SK-N-SH (cell line): ENCODE data around the gene P3H3. TPM values are rescaled to one million over a fixed set of nuclear protein-coding genes. Genes with fewer than 3 reads are reported as not detected.

ENCODE experiments used
- CTCF ChIA-PET: fragments of 300-600, 350-600 bp; formaldehyde crosslinking; extraction: SDS; loops from one replicate; lab custom pipeline; 2021; lab: Yijun Ruan, JAX
- POLR2A ChIA-PET: fragments of 350-600 bp; sonication (Branson Sonifier 250); formaldehyde crosslinking; extraction: SDS; loops from one replicate; lab custom pipeline; 2020; ENCODE audit warnings: antibody characterized with exemption, inconsistent platforms; lab: Yijun Ruan, JAX
- DNase-seq: peaks from one replicate; pipeline ENCODE4 v3.0.0; 2012
- H2AFZ ChIP-seq: fragments of 200-600 bp; sonication (generic); 2 replicates; pipeline ENCODE4 v1.8.1; 2016; ENCODE audit warnings: antibody characterized with exemption, mild to moderate bottlenecking, low read depth
- H3F3A ChIP-seq: fragments of 200-600 bp; sonication (generic); replicated peaks from 2 replicates; pipeline ENCODE3; 2016; ENCODE audit warnings: antibody characterized with exemption, mild to moderate bottlenecking; ENCODE audit not compliant: insufficient read depth
- H3K27ac ChIP-seq, 2 experiments: fragments of 200-500 bp in 1 of 2; fragments of 200-600 bp in 1 of 2; sonication (Bioruptor generic) in 1 of 2; sonication (generic), shearing (Covaris generic) in 1 of 2; 2 replicates each; pipeline versions ENCODE4 v1.5.1 to v1.6.1; 2014 to 2016; ENCODE audit warnings: low read depth in 2 of 2, inconsistent platforms in 1 of 2, low read length in 1 of 2, mild to moderate bottlenecking in 1 of 2, mixed read lengths in 1 of 2
- H3K27me3 ChIP-seq: fragments of 200-600 bp; sonication (generic), shearing (Covaris generic); 2 replicates; pipeline ENCODE4 v1.6.1; 2016; ENCODE audit warnings: mixed run types; ENCODE audit not compliant: insufficient read depth
- H3K36me3 ChIP-seq, 2 experiments: fragments of 200-500 bp in 1 of 2; fragments of 200-600 bp in 1 of 2; sonication (Bioruptor generic) in 1 of 2; sonication (generic) in 1 of 2; replicated peaks in 1 of 2; 2 replicates each; pipeline versions ENCODE3 to v1.5.1; 2014 to 2016; ENCODE audit warnings: low read length in 1 of 2, mild to moderate bottlenecking in 1 of 2; ENCODE audit not compliant: insufficient read depth in 2 of 2, control insufficient read depth in 1 of 2
- H3K4me1 ChIP-seq, 2 experiments: fragments of 200-500 bp in 1 of 2; fragments of 200-600 bp in 1 of 2; sonication (Bioruptor generic) in 1 of 2; sonication (generic), shearing (Covaris generic) in 1 of 2; 2 replicates each; pipeline versions ENCODE4 v1.5.1 to v1.6.1; 2014 to 2016; ENCODE audit warnings: low read depth in 1 of 2, low read length in 1 of 2, mixed run types in 1 of 2; ENCODE audit not compliant: insufficient read depth in 2 of 2, control insufficient read depth in 1 of 2
- H3K4me2 ChIP-seq: fragments of 200-600 bp; sonication (generic), shearing (Covaris generic); 2 replicates; pipeline ENCODE4 v1.6.1; 2017; ENCODE audit warnings: mixed run types
- H3K4me3 ChIP-seq, 2 experiments: fragments of 200-500 bp in 1 of 2; fragments of 200-600 bp in 1 of 2; sonication (Bioruptor generic) in 1 of 2; sonication (generic), shearing (Covaris generic) in 1 of 2; 2 replicates each; pipeline versions ENCODE4 v1.5.1 to v1.8.1; 2014 to 2016; ENCODE audit warnings: low read depth in 2 of 2, inconsistent platforms in 1 of 2, low read length in 1 of 2, mild to moderate bottlenecking in 1 of 2, mixed read lengths in 1 of 2, moderate library complexity in 1 of 2
- H3K79me2 ChIP-seq: fragments of 200-600 bp; sonication (generic); 2 replicates; pipeline ENCODE4 v1.8.1; 2017; ENCODE audit warnings: mild to moderate bottlenecking; ENCODE audit not compliant: insufficient read depth
- H3K9ac ChIP-seq: fragments of 200-600 bp; sonication (generic); 2 replicates; pipeline ENCODE4 v1.6.1; 2017; ENCODE audit warnings: mixed run types
- H3K9me2 ChIP-seq: fragments of 200-600 bp; sonication (generic); 2 replicates; pipeline ENCODE4 v1.6.1; 2017; ENCODE audit warnings: mixed run types
- H3K9me3 ChIP-seq: fragments of 200-600 bp; sonication (generic); 2 replicates; pipeline ENCODE4 v1.6.1; 2017; ENCODE audit warnings: mixed run types, mild to moderate bottlenecking, moderate library complexity
- H4K20me1 ChIP-seq: fragments of 200-600 bp; sonication (generic); 2 replicates; pipeline ENCODE4 v1.6.1; 2017; ENCODE audit warnings: mild to moderate bottlenecking, mixed run types; ENCODE audit not compliant: insufficient read depth
- CHD2 ChIP-seq: fragments of 150-350 bp; IDR thresholded peaks from 2 replicates; pipeline ENCODE4 v1.6.1; 2018; ENCODE audit warnings: low read length; ENCODE audit not compliant: partially characterized antibody
- ELF1 ChIP-seq: IDR thresholded peaks from 2 replicates; pipeline ENCODE4 v1.4.0; 2012
- EP300 ChIP-seq, 2 experiments: IDR thresholded peaks; 2 replicates each; pipeline versions ENCODE4 v1.4.0 to v1.6.1; 2012; ENCODE audit warnings: borderline replicate concordance in 1 of 2, low read depth in 1 of 2, low read length in 1 of 2
- EZH2phosphoT487 ChIP-seq: fragments of 200-600 bp; sonication (generic); IDR thresholded peaks from 2 replicates; pipeline ENCODE4 v1.6.1; 2017; ENCODE audit warnings: low read depth, mixed run types, mild to moderate bottlenecking, antibody characterized with exemption, moderate library complexity, borderline replicate concordance
- FOSL2 ChIP-seq: IDR thresholded peaks from 2 replicates; pipeline ENCODE4 v1.4.0; 2012; ENCODE audit warnings: low read depth, mild to moderate bottlenecking, moderate library complexity, borderline replicate concordance
- JUND ChIP-seq: IDR thresholded peaks from 2 replicates; pipeline ENCODE4 v1.4.0; 2012
- MXI1 ChIP-seq: IDR thresholded peaks from 2 replicates; pipeline ENCODE4 v1.6.1; 2012; ENCODE audit warnings: mild to moderate bottlenecking, low read depth, low read length, improper control_type of control experiment
- PBX3 ChIP-seq: IDR thresholded peaks from 2 replicates; pipeline ENCODE4; 2012
- REST ChIP-seq: IDR thresholded peaks from 2 replicates; pipeline ENCODE4 v1.6.1; 2012; ENCODE audit warnings: mild to moderate bottlenecking, low read depth, low read length, moderate library complexity
- RXRA ChIP-seq: IDR thresholded peaks from 2 replicates; pipeline ENCODE4 v1.4.0; 2012; ENCODE audit warnings: low read depth, mild to moderate bottlenecking, borderline replicate concordance
- TAF1 ChIP-seq: IDR thresholded peaks from 2 replicates; pipeline ENCODE4 v1.6.1; 2012; ENCODE audit warnings: low read depth, mild to moderate bottlenecking, low read length, moderate library complexity, borderline replicate concordance
- TCF12 ChIP-seq: IDR thresholded peaks from 2 replicates; pipeline ENCODE4 v1.4.0; 2012
- WGBS: methylation state at CpG from one replicate; pipeline ENCODE4 v1.1.6; 2017; ENCODE audit warnings: low lambda C conversion rate; 5-methylcytosine and 5-hydroxymethylcytosine counted together
- polyA plus RNA-seq, 3 experiments: library from polyadenylated mRNA; depleted of rRNA; stranded (reverse); fragments of >200 nt; gene quantifications; 2 replicates each; pipeline ENCODE4 v1.2.3, GENCODE V29; 2012
- TF ChIP-seq, protein P1 (sequence below): fragments of 150-350 bp; IDR thresholded peaks from 2 replicates; pipeline ENCODE4 v1.6.1; 2016; ENCODE audit warnings: mild to moderate bottlenecking, low read depth, low read length
- TF ChIP-seq, protein P2 (sequence below): IDR thresholded peaks from 2 replicates; pipeline ENCODE4 v1.4.0; 2012; ENCODE audit warnings: low read depth, borderline replicate concordance
- TF ChIP-seq, protein P3 (sequence below): fragments of 200-600 bp; sonication (generic); IDR thresholded peaks from 2 replicates; pipeline ENCODE4 v1.6.1; 2017; ENCODE audit warnings: antibody characterized with exemption, mild to moderate bottlenecking, moderate library complexity
- TF ChIP-seq, protein P4 (sequence below): IDR thresholded peaks from 2 replicates; pipeline ENCODE4 v1.4.0; 2012; ENCODE audit warnings: low read depth, borderline replicate concordance

The P3H3 gene
- polyA plus RNA-seq, 1 of the 3 experiments (the other 2 are of a cell fraction) = 74.6 TPM

- no peaks in the 10 kb centered on the region for H3K9me3 ChIP-seq
- no peak overlapping the region for H3K9ac ChIP-seq
- no peak overlapping the region for H2AFZ ChIP-seq
- no peak overlapping the region for H3K27ac ChIP-seq
- H3K4me2 ChIP-seq = no peak overlapping the region
- no peaks in the 10 kb centered on the region; a peak in 1 of 4 replicates for H3K4me1 ChIP-seq
- CTCF ChIA-PET = interaction anchor here (1.1 to 5.3 kb wide), 2 partner anchors 32 to 39 kb away, joined by 3 to 55 read pairs; partner anchors contain the start of gene MLF2
- WGBS = 89% methylated on average over 5 of the region's 5 CpGs
- no peak for DNase-seq
- no peaks in the 10 kb centered on the region for H3F3A ChIP-seq
- no peaks in the 10 kb centered on the region for H3K9me2 ChIP-seq
- H3K36me3 ChIP-seq = no peaks in the 10 kb centered on the region
- H3K27me3 ChIP-seq = no peaks in the 10 kb centered on the region
- POLR2A ChIA-PET = no interaction called here
- no peaks in the 10 kb centered on the region for H4K20me1 ChIP-seq
- H3K4me3 ChIP-seq = no peak overlapping the region
- TF ChIP-seq, protein P1, sequence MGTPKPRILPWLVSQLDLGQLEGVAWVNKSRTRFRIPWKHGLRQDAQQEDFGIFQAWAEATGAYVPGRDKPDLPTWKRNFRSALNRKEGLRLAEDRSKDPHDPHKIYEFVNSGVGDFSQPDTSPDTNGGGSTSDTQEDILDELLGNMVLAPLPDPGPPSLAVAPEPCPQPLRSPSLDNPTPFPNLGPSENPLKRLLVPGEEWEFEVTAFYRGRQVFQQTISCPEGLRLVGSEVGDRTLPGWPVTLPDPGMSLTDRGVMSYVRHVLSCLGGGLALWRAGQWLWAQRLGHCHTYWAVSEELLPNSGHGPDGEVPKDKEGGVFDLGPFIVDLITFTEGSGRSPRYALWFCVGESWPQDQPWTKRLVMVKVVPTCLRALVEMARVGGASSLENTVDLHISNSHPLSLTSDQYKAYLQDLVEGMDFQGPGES = no peak
- TF ChIP-seq RXRA (no peak), REST (no peak), TCF12 (no peak), ELF1 (no peak), FOSL2 (no peak), EP300 (IDR thresholded peaks at IDR 0.05; ENCODE audit: borderline replicate concordance in 1 of 2, low read depth in 1 of 2, low read length in 1 of 2) (no peak), CHD2 (no peak), PBX3 (no peak), TAF1 (no peak), MXI1 (no peak), JUND (no peak), EZH2phosphoT487 (no peak)
- TF ChIP-seq, protein P2, sequence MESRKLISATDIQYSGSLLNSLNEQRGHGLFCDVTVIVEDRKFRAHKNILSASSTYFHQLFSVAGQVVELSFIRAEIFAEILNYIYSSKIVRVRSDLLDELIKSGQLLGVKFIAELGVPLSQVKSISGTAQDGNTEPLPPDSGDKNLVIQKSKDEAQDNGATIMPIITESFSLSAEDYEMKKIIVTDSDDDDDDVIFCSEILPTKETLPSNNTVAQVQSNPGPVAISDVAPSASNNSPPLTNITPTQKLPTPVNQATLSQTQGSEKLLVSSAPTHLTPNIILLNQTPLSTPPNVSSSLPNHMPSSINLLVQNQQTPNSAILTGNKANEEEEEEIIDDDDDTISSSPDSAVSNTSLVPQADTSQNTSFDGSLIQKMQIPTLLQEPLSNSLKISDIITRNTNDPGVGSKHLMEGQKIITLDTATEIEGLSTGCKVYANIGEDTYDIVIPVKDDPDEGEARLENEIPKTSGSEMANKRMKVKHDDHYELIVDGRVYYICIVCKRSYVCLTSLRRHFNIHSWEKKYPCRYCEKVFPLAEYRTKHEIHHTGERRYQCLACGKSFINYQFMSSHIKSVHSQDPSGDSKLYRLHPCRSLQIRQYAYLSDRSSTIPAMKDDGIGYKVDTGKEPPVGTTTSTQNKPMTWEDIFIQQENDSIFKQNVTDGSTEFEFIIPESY = no peak
- TF ChIP-seq, protein P3, sequence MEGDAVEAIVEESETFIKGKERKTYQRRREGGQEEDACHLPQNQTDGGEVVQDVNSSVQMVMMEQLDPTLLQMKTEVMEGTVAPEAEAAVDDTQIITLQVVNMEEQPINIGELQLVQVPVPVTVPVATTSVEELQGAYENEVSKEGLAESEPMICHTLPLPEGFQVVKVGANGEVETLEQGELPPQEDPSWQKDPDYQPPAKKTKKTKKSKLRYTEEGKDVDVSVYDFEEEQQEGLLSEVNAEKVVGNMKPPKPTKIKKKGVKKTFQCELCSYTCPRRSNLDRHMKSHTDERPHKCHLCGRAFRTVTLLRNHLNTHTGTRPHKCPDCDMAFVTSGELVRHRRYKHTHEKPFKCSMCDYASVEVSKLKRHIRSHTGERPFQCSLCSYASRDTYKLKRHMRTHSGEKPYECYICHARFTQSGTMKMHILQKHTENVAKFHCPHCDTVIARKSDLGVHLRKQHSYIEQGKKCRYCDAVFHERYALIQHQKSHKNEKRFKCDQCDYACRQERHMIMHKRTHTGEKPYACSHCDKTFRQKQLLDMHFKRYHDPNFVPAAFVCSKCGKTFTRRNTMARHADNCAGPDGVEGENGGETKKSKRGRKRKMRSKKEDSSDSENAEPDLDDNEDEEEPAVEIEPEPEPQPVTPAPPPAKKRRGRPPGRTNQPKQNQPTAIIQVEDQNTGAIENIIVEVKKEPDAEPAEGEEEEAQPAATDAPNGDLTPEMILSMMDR = no peak
- TF ChIP-seq, protein P4, sequence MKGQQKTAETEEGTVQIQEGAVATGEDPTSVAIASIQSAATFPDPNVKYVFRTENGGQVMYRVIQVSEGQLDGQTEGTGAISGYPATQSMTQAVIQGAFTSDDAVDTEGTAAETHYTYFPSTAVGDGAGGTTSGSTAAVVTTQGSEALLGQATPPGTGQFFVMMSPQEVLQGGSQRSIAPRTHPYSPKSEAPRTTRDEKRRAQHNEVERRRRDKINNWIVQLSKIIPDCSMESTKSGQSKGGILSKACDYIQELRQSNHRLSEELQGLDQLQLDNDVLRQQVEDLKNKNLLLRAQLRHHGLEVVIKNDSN = no peak
- no peaks in the 10 kb centered on the region for H3K79me2 ChIP-seq
Measured at GRCh38 chr12:6784761-6785160, 43.4 kb upstream of the P3H3 start.
